OCI-LY7 (cell line): ENCODE measurements around the gene TMTC2. TPM values are rescaled to one million over a fixed set of nuclear protein-coding genes. Genes with fewer than 3 reads are reported as not detected.

Experiments
- BruUV-seq: library from RNA; stranded (reverse); fragments of 400-500 nt; replicated peaks from 2 replicates; lab custom pipeline; 2021; lab: Mats Ljungman, UMichigan
- CTCF ChIA-PET: fragments of 300-600 bp; sonication (Branson Sonifier 250); formaldehyde crosslinking; loops from one replicate; lab custom pipeline; 2022; ENCODE audit warnings: antibody characterized with exemption; ENCODE audit not compliant: unreplicated experiment; lab: Charles Lee
- POLR2A ChIA-PET: fragments of 300-600 bp; sonication (Branson Sonifier 250); formaldehyde crosslinking; loops from one replicate; lab custom pipeline; 2022; ENCODE audit warnings: antibody characterized with exemption; lab: Charles Lee
- DNase-seq: peaks from one replicate; pipeline ENCODE4 v3.0.0-alpha.2; 2015; ENCODE audit warnings: low spot score
- H2AFZ ChIP-seq: fragments of 200-600 bp; sonication (generic), shearing (Covaris generic); 2 replicates; pipeline ENCODE4 v1.6.1; 2014; ENCODE audit warnings: mild to moderate bottlenecking, antibody characterized with exemption, low read length, moderate library complexity
- H3K27ac ChIP-seq: fragments of 200-600 bp; sonication (generic); 2 replicates; pipeline ENCODE4 v1.5.1; 2014; ENCODE audit warnings: mixed run types, low read depth, mild to moderate bottlenecking, moderate library complexity, low read length, inconsistent platforms; ENCODE audit not compliant: poor library complexity, severe bottlenecking
- H3K36me3 ChIP-seq: fragments of 200-600 bp; sonication (generic); 2 replicates; pipeline ENCODE4 v1.6.1; 2014; ENCODE audit warnings: mild to moderate bottlenecking, antibody characterized with exemption, low read length, moderate library complexity, mixed read lengths; ENCODE audit not compliant: insufficient read depth
- H3K4me1 ChIP-seq: fragments of 200-600 bp; sonication (generic); 2 replicates; pipeline ENCODE4 v1.5.1; 2014; ENCODE audit warnings: mild to moderate bottlenecking, low read length; ENCODE audit not compliant: insufficient read depth, poor library complexity, severe bottlenecking
- H3K4me2 ChIP-seq: fragments of 200-600 bp; sonication (generic); 2 replicates; pipeline ENCODE4 v1.6.1; 2014; ENCODE audit warnings: mild to moderate bottlenecking, low read length
- H3K4me3 ChIP-seq: fragments of 200-600 bp; sonication (generic); 2 replicates; pipeline ENCODE4 v1.5.1; 2014; ENCODE audit warnings: mild to moderate bottlenecking, low read depth, low read length; ENCODE audit not compliant: poor library complexity, severe bottlenecking
- H3K79me2 ChIP-seq: fragments of 200-600 bp; sonication (generic); 2 replicates; pipeline ENCODE4 v1.6.1; 2016; ENCODE audit warnings: low read depth, mild to moderate bottlenecking, low read length, moderate library complexity, mixed read lengths; ENCODE audit not compliant: insufficient read depth
- H3K9me2 ChIP-seq: fragments of 200-600 bp; sonication (generic); 2 replicates; pipeline ENCODE4 v1.6.1; 2016; ENCODE audit warnings: mild to moderate bottlenecking, low read length, mixed read lengths; ENCODE audit not compliant: insufficient read depth
- H3K9me3 ChIP-seq: fragments of 200-600 bp; sonication (generic); 2 replicates; pipeline ENCODE4 v1.6.1; 2014; ENCODE audit warnings: mild to moderate bottlenecking, mixed run types, low read length, mixed read lengths
- H4K20me1 ChIP-seq: fragments of 200-600 bp; sonication (generic); 2 replicates; pipeline ENCODE4 v1.6.1; 2014; ENCODE audit warnings: mild to moderate bottlenecking, antibody characterized with exemption, low read length, moderate library complexity, mixed read lengths; ENCODE audit not compliant: insufficient read depth
- CTCF ChIP-seq: fragments of 200-600 bp; sonication (generic); conservative IDR thresholded peaks from 2 replicates; pipeline ENCODE4 v1.5.1; 2014; ENCODE audit warnings: mild to moderate bottlenecking, antibody characterized with exemption, low read length, moderate library complexity, mixed read lengths
- EZH2phosphoT487 ChIP-seq: fragments of 200-600 bp; sonication (generic); IDR thresholded peaks from 2 replicates; pipeline ENCODE4 v1.6.1; 2018; ENCODE audit warnings: low read depth, borderline replicate concordance, mild to moderate bottlenecking, mixed run types, antibody characterized with exemption, low read length, moderate library complexity, mixed read lengths
- intact Hi-C: fragments of 100-400 bp; cut with micrococcal nuclease; formaldehyde crosslinking; loops from one replicate; pipeline ENCODE4 v1.10.0; 2022; ENCODE audit not compliant: unreplicated experiment
- total RNA-seq, 2 experiments: library from RNA; depleted of rRNA in 1 of 2; stranded (reverse); fragments of >200 nt in 1 of 2; shearing (Covaris generic) in 1 of 2; gene quantifications; 2 replicates each; pipeline ENCODE4 v1.2.3, GENCODE V29; 2014 to 2022

Gene TMTC2
- total RNA-seq, 2 experiments from 2014 or later = 5.6 to 8.1 TPM

GRCh38 chr12:82694276-82694675 is 7.6 kb downstream of the TMTC2 start:
- TF ChIP-seq EZH2phosphoT487 (no peak), CTCF (no peak)
- no peak overlapping the region for H3K4me2 ChIP-seq
- POLR2A ChIA-PET = interaction anchor here (0.6 to 0.8 kb wide), 2 partner anchors 486 to 1121 kb away, joined by 3 read pairs; no protein-coding TSS in a partner anchor
- intact Hi-C loops = no loop called here
- H3K79me2 ChIP-seq = no peaks in the 10 kb centered on the region
- no peak overlapping the region for H3K4me3 ChIP-seq
- H3K4me1 ChIP-seq = peaks cover 8% of the 10 kb centered on the region
- CTCF ChIA-PET = no interaction called here
- no peak overlapping the region for H3K27ac ChIP-seq
- H2AFZ ChIP-seq = no peak overlapping the region
- DNase-seq = no peak
- no peaks in the 10 kb centered on the region for H3K9me3 ChIP-seq
- BruUV-seq = no TSS peak
- no peaks in the 10 kb centered on the region for H3K9me2 ChIP-seq
- peaks cover 8% of the 10 kb centered on the region; the same call in 1 of the 2 replicates for H3K36me3 ChIP-seq
- H4K20me1 ChIP-seq = no peaks in the 10 kb centered on the region

GRCh38 chr12:82694970-82695369 is 8.3 kb downstream of the TMTC2 start:
- Histone ChIP-seq H2AFZ (no peak overlapping the region), H4K20me1 (no peaks in the 10 kb centered on the region), H3K36me3 (peaks cover 8% of the 10 kb centered on the region; the same call in 1 of the 2 replicates), H3K27ac (no peak overlapping the region), H3K4me1 (peaks cover 2% of the 10 kb centered on the region), H3K9me3 (no peaks in the 10 kb centered on the region), H3K9me2 (no peaks in the 10 kb centered on the region), H3K4me2 (no peak overlapping the region), H3K79me2 (no peaks in the 10 kb centered on the region), H3K4me3 (no peak overlapping the region)
- TF ChIP-seq CTCF (no peak), EZH2phosphoT487 (no peak)
- ChIA-PET CTCF (no interaction called here), POLR2A (interaction anchor here (0.5 kb wide), 1 partner anchor 265 kb away, joined by 3 read pairs; no protein-coding TSS in a partner anchor)
- DNase-seq = no peak
- intact Hi-C loops = no loop called here
- BruUV-seq = no TSS peak

- H3K4me1 ChIP-seq = no peaks in the 10 kb centered on the region
- no peak for DNase-seq
- H3K79me2 ChIP-seq = no peaks in the 10 kb centered on the region; the same call in 1 of the 2 replicates
- no peaks in the 10 kb centered on the region for H4K20me1 ChIP-seq
- intact Hi-C loops = no loop called here
- TF ChIP-seq CTCF (no peak), EZH2phosphoT487 (no peak)
- ChIA-PET CTCF (interaction anchor here (1.1 kb wide), 1 partner anchor 10 kb away, joined by 3 read pairs; no protein-coding TSS in a partner anchor), POLR2A (interaction anchor here (0.5 kb wide), 1 partner anchor 264 kb away, joined by 3 read pairs; no protein-coding TSS in a partner anchor)
- BruUV-seq = no TSS peak
- no peaks in the 10 kb centered on the region for H3K9me2 ChIP-seq
- peaks cover 8% of the 10 kb centered on the region; the same call in 1 of the 2 replicates for H3K36me3 ChIP-seq
- no peaks in the 10 kb centered on the region for H3K9me3 ChIP-seq
- H3K4me3 ChIP-seq = no peak overlapping the region
- H3K4me2 ChIP-seq = no peak overlapping the region
- H2AFZ ChIP-seq = no peak overlapping the region
- no peak overlapping the region for H3K27ac ChIP-seq
Measured at GRCh38 chr12:82695531-82695930, 8.8 kb downstream of the TMTC2 start.
